ENCODE measurements around the gene RNF223. TPM values are rescaled to one million over a fixed set of nuclear protein-coding genes. Genes with fewer than 3 reads are reported as not detected.

Gene RNF223
- total and polyA plus RNA-seq, 2 of the 13 experiments (the other 11 are each of a cell fraction or from before 2014, with no cell fraction given): 0.03 TPM; not detected in 1

DNA sequence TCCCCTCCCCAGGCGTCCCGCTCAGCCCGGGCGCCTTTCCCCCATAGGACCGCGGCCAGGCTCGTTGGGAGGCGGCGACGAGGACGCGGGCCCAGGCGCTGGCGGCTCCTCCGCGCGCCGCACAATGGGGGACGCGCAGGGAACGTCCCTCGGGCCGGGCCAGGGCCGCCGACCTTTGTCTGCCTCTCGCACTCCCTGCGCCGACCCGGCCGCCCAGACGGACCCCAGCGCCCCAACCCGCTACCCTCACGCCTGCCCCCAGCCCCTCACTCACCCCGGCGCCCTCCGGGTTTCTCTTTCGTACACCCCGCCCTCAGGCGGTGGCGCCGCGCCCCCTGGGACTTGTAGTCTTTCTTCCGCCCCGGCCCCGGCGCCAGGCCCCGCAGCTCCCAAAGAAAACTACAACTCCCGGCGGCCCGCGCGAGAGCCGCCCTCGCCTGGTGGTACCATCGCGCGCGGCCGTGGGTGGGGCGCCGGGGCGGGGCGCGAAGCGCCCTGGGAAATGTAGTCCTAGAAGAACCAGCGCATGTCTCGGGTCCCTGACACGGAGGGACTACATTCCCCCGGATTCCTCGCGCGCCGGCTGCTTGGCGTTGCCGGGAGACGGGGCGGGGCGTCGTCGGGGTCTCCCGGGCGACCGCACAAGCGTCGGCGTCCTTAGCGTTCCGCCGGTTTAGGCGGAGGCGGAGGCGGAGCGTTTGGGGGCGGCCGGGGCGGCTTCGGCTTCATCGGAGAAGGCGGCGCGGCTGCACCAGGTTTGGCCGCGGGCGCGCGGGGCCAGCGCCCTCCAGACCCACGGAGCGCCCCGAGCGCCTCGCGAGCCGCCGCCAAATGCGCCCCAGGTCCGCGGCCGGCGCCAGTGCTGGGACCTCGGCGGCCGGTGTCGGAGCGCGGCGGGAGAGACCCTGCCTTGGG lies 41.9 kb upstream of the RNF223 start, which contains the start of gene C1orf159 (continued):
- TF ChIP-seq, protein P1, sequence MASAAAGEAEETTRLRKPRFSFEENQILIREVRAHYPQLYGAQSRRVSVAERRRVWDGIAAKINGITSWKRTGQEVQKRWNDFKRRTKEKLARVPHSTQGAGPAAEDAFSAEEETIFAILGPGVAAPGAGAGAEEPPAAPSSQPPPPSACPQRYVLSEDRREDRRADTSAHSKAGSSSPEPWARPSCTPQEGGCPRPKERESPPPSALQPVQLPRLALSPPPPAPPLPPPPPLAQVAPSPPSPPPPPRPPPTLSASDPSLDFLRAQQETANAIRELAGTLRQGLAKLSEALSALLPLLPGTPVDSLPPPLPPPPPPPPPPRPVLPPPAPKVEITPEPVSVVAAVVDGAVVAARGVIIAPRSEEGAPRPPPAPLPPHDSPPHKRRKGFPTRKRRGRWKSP (CRISPR knock-in tag; IDR thresholded peaks at IDR 0.05): peak; percentile 58
- TF ChIP-seq NFE2L1 (CRISPR knock-in tag; IDR thresholded peaks at IDR 0.05; ENCODE audit: borderline replicate concordance) (no peak), TOE1 (CRISPR knock-in tag; IDR thresholded peaks at IDR 0.05) (no peak), MLLT10 (CRISPR knock-in tag; IDR thresholded peaks at IDR 0.05) (no peak), SP1 (IDR thresholded peaks at IDR 0.05) (no peak), SP1 (CRISPR knock-in tag; IDR thresholded peaks at IDR 0.05) (peak; percentile 52; the same call in 1 of the 2 replicates), EED (CRISPR knock-in tag; IDR thresholded peaks at IDR 0.05) (no peak), ZNF598 (CRISPR knock-in tag; IDR thresholded peaks at IDR 0.05; ENCODE audit: borderline replicate concordance) (no peak), KAT8 (CRISPR knock-in tag; IDR thresholded peaks at IDR 0.05) (peak; percentile 71)
- TF ChIP-seq, protein P2, sequence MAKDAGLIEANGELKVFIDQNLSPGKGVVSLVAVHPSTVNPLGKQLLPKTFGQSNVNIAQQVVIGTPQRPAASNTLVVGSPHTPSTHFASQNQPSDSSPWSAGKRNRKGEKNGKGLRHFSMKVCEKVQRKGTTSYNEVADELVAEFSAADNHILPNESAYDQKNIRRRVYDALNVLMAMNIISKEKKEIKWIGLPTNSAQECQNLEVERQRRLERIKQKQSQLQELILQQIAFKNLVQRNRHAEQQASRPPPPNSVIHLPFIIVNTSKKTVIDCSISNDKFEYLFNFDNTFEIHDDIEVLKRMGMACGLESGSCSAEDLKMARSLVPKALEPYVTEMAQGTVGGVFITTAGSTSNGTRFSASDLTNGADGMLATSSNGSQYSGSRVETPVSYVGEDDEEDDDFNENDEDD (CRISPR knock-in tag; IDR thresholded peaks at IDR 0.05; ENCODE audit: borderline replicate concordance): peak; percentile 84; the same call in 1 of the 2 replicates
- TF ChIP-seq, protein P3, sequence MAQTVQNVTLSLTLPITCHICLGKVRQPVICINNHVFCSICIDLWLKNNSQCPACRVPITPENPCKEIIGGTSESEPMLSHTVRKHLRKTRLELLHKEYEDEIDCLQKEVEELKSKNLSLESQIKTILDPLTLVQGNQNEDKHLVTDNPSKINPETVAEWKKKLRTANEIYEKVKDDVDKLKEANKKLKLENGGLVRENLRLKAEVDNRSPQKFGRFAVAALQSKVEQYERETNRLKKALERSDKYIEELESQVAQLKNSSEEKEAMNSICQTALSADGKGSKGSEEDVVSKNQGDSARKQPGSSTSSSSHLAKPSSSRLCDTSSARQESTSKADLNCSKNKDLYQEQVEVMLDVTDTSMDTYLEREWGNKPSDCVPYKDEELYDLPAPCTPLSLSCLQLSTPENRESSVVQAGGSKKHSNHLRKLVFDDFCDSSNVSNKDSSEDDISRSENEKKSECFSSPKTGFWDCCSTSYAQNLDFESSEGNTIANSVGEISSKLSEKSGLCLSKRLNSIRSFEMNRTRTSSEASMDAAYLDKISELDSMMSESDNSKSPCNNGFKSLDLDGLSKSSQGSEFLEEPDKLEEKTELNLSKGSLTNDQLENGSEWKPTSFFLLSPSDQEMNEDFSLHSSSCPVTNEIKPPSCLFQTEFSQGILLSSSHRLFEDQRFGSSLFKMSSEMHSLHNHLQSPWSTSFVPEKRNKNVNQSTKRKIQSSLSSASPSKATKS (CRISPR knock-in tag; IDR thresholded peaks at IDR 0.05): no peak
- TF ChIP-seq, protein P4, sequence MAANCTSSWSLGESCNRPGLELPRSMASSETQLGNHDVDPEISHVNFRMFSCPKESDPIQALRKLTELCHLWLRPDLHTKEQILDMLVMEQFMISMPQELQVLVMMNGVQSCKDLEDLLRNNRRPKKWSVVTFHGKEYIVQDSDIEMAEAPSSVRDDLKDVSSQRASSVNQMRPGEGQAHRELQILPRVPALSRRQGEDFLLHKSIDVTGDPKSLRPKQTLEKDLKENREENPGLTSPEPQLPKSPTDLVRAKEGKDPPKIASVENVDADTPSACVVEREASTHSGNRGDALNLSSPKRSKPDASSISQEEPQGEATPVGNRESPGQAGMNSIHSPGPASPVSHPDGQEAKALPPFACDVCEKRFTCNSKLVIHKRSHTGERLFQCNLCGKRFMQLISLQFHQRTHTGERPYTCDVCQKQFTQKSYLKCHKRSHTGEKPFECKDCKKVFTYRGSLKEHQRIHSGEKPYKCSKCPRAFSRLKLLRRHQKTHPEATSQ (CRISPR knock-in tag; IDR thresholded peaks at IDR 0.05; ENCODE audit: borderline replicate concordance): no peak
- TF ChIP-seq, protein P5, sequence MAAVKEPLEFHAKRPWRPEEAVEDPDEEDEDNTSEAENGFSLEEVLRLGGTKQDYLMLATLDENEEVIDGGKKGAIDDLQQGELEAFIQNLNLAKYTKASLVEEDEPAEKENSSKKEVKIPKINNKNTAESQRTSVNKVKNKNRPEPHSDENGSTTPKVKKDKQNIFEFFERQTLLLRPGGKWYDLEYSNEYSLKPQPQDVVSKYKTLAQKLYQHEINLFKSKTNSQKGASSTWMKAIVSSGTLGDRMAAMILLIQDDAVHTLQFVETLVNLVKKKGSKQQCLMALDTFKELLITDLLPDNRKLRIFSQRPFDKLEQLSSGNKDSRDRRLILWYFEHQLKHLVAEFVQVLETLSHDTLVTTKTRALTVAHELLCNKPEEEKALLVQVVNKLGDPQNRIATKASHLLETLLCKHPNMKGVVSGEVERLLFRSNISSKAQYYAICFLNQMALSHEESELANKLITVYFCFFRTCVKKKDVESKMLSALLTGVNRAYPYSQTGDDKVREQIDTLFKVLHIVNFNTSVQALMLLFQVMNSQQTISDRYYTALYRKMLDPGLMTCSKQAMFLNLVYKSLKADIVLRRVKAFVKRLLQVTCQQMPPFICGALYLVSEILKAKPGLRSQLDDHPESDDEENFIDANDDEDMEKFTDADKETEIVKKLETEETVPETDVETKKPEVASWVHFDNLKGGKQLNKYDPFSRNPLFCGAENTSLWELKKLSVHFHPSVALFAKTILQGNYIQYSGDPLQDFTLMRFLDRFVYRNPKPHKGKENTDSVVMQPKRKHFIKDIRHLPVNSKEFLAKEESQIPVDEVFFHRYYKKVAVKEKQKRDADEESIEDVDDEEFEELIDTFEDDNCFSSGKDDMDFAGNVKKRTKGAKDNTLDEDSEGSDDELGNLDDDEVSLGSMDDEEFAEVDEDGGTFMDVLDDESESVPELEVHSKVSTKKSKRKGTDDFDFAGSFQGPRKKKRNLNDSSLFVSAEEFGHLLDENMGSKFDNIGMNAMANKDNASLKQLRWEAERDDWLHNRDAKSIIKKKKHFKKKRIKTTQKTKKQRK (IDR thresholded peaks at IDR 0.05; ENCODE audit: low read length): no peak
- TF ChIP-seq, protein P6, sequence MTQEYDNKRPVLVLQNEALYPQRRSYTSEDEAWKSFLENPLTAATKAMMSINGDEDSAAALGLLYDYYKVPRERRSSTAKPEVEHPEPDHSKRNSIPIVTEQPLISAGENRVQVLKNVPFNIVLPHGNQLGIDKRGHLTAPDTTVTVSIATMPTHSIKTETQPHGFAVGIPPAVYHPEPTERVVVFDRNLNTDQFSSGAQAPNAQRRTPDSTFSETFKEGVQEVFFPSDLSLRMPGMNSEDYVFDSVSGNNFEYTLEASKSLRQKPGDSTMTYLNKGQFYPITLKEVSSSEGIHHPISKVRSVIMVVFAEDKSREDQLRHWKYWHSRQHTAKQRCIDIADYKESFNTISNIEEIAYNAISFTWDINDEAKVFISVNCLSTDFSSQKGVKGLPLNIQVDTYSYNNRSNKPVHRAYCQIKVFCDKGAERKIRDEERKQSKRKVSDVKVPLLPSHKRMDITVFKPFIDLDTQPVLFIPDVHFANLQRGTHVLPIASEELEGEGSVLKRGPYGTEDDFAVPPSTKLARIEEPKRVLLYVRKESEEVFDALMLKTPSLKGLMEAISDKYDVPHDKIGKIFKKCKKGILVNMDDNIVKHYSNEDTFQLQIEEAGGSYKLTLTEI (CRISPR knock-in tag; conservative IDR thresholded peaks at IDR 0.05): no peak
- TF ChIP-seq, protein P7, sequence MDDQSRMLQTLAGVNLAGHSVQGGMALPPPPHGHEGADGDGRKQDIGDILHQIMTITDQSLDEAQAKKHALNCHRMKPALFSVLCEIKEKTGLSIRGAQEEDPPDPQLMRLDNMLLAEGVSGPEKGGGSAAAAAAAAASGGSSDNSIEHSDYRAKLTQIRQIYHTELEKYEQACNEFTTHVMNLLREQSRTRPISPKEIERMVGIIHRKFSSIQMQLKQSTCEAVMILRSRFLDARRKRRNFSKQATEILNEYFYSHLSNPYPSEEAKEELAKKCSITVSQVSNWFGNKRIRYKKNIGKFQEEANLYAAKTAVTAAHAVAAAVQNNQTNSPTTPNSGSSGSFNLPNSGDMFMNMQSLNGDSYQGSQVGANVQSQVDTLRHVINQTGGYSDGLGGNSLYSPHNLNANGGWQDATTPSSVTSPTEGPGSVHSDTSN (CRISPR knock-in tag; IDR thresholded peaks at IDR 0.05; ENCODE audit: borderline replicate concordance): no peak

Data from HepG2 (cell line).